ENCODE data around the gene EHMT1. TPM values are rescaled to one million over a fixed set of nuclear protein-coding genes. Genes with fewer than 3 reads are reported as not detected.

Gene EHMT1
- total and polyA plus RNA-seq, 2 of the 13 experiments (the other 11 are each of a cell fraction or from before 2014, with no cell fraction given): 23.0 to 27.1 TPM

- no peak; the same call in 1 of the 2 replicates for TF ChIP-seq THAP7 (CRISPR knock-in tag; IDR thresholded peaks at IDR 0.05)
- no peak for TF ChIP-seq ZUFSP (CRISPR knock-in tag; IDR thresholded peaks at IDR 0.05; ENCODE audit: borderline replicate concordance)
- peak; percentile 63; the same call in 1 of the 2 replicates for TF ChIP-seq NKX3-1 (CRISPR knock-in tag; IDR thresholded peaks at IDR 0.05)
- no peak for TF ChIP-seq SMAD9 (CRISPR knock-in tag; IDR thresholded peaks at IDR 0.05)
- TF ChIP-seq IRF1 (CRISPR knock-in tag; IDR thresholded peaks at IDR 0.05; ENCODE audit: low read depth): peak; percentile 82; the same call in 1 of the 2 replicates
- TF ChIP-seq TFDP1 (CRISPR knock-in tag; IDR thresholded peaks at IDR 0.05; ENCODE audit: borderline replicate concordance): peak; percentile 80; the same call in 1 of the 2 replicates
- no peak for TF ChIP-seq ZKSCAN5 (CRISPR knock-in tag; IDR thresholded peaks at IDR 0.05)
- 0 out of 2 replicates have a peak, but pooled peaks have one; percentile 29 for TF ChIP-seq CSRNP1 (CRISPR knock-in tag; IDR thresholded peaks at IDR 0.05)
- TF ChIP-seq ZNF180 (CRISPR knock-in tag; IDR thresholded peaks at IDR 0.05; ENCODE audit: borderline replicate concordance, low read depth): no peak
- no peak for TF ChIP-seq TERF1 (CRISPR knock-in tag; IDR thresholded peaks at IDR 0.05)
- peak; percentile 52; the same call in 1 of the 2 replicates for TF ChIP-seq FOXK1 (CRISPR knock-in tag; IDR thresholded peaks at IDR 0.05; ENCODE audit: borderline replicate concordance, low read depth)
- no peak for TF ChIP-seq LCORL (IDR thresholded peaks at IDR 0.05)
- peak; percentile 59 for TF ChIP-seq LCORL (CRISPR knock-in tag; IDR thresholded peaks at IDR 0.05)
- TF ChIP-seq HDAC6 (IDR thresholded peaks at IDR 0.05; ENCODE audit: low read depth, low read length): no peak
- peak; percentile 56; the same call in 1 of the 2 replicates for TF ChIP-seq MIER3 (CRISPR knock-in tag; IDR thresholded peaks at IDR 0.05; ENCODE audit: borderline replicate concordance)
- no peak for TF ChIP-seq ATF3 (CRISPR knock-in tag; IDR thresholded peaks at IDR 0.05)
- no peak for TF ChIP-seq BRCA1 (CRISPR knock-in tag; IDR thresholded peaks at IDR 0.05)
- TF ChIP-seq KMT2A (CRISPR knock-in tag; IDR thresholded peaks at IDR 0.05): peak; percentile 92
- no peak; the same call in 1 of the 2 replicates for TF ChIP-seq SATB2 (CRISPR knock-in tag; IDR thresholded peaks at IDR 0.05)
- TF ChIP-seq U2AF2 (IDR thresholded peaks at IDR 0.05; ENCODE audit: low read depth, low read length): no peak
- TF ChIP-seq MAX (IDR thresholded peaks at IDR 0.05): peak; percentile 84
These were observed 40.1 kb upstream of the EHMT1 start, which contains the start of gene DPH7 (continued) for GRCh38 chr9:137578518-137579258.

All from HepG2 (cell line).